NCI-H524 (cell line): Measurements from ENCODE around the gene SOBP.

Source experiments
- DNase-seq, 2 experiments: peaks; one replicate each; lab custom pipeline; 2025; lab: John Stamatoyannopoulos, UW

Gene SOBP

GRCh38 chr6:107616775-107617174, 126.9 kb downstream of the SOBP start:
- DNase-seq: no peak

- no peak for DNase-seq
Observed at GRCh38 chr6:107617341-107617932, 127.5 kb downstream of the SOBP start.

DNA sequence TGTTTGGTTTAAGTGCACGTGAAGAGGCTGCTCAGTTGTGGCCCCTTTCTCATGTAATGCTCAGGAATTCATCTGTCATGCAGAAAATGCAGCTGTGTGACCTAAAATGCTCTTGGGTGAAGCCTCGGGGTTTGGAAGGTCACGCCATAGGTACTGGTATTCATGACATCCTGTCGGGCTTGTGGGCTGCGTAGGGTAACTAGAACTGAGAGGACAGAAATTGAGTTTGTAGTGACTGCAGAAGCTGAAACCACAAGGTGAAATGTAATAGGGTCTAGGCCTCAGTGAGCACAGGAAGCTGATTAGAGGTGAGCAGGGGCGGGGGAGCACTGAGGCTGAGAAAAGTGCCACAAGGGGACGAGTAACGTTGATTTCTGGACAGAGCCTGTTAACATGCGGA, 128.8 kb downstream of the SOBP start:
- DNase-seq: no peak

DNA sequence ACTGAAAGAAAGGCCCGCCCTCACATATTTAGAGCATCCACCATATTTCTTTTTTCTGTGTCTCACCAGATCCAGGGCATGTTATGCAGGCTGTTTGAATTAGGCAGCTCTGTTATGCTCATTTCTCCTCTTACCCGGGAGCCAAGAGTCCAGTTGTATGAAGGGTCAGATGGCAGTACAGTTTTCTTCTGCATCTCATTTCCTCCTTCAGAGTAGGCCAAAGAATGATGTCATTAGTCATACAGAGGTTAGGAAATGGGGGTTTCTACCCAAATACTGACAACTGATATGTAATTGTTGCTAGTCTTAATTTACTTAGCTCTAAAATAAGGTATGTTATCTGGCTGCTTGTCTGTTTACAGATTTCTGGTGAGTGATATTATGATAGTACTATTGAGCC, 130.8 kb downstream of the SOBP start:
- DNase-seq: no peak

- DNase-seq: no peak
Observed at GRCh38 chr6:107621229-107621937, 131.5 kb downstream of the SOBP start.

- DNase-seq: no peak
Observed at GRCh38 chr6:107622269-107622668, 132.4 kb downstream of the SOBP start.

DNA sequence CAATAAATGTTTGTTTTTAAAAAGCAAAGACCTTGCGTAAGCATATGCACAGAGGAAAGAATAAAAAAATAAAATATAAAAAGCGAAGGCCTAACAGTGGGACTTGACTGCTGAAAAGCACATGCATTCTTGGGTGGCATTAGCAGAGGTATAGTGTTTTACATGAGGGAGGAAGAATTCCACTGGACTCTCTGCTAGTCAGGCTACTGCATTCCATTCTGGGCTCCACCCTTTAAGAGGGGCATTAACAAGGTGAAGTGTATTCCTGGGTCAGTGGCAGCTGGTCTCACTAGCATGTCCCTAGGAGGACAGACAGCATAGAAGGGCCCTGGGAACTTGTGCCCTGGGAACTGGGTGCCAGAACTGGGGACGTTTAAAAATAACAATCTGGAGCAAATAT, 134.1 kb downstream of the SOBP start:
- no peak for DNase-seq

GRCh38 chr6:107624541-107624940, 134.6 kb downstream of the SOBP start:
- no peak for DNase-seq

- DNase-seq: peak in 1 of 2 experiments; percentile 21
Observed at GRCh38 chr6:107625264-107625663, 135.3 kb downstream of the SOBP start.

GRCh38 chr6:107626645-107627044, 136.7 kb downstream of the SOBP start:
- DNase-seq: peak in 1 of 2 experiments; percentile 10

- no peak for DNase-seq
Observed at GRCh38 chr6:107627969-107628368, 138.1 kb downstream of the SOBP start.

- no peak for DNase-seq
Observed at GRCh38 chr6:107628878-107629277, 139.0 kb downstream of the SOBP start.

- no peak for DNase-seq
Observed at GRCh38 chr6:107629548-107630129, 139.7 kb downstream of the SOBP start.

DNA sequence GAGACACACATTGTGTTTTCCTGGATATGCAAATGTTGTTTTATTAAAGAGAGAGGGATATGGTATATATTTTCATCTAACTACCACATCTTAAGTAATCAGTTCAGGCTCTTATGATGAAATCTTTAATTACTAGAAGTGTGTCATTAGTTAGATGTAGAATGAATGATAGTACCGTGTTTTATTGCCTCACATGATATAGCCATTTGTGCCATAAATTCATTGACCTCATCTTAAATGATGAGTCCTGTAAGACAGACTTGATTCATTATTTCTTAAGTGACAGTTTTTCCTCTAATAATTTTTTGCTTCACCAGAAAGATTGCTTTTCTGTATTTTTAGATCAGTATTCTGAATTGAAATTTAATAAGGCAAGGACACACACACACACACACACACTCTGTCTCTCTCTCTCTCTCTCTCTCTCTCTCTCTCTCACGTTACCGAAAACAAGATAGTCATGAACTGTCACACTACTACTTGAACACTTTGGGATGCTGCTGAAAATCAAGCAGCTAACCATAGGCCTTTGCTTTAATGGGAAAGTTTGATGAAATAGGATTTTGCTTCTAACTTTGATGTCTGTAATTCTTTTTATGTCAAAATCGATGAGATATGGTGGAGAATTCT, 140.5 kb downstream of the SOBP start:
- DNase-seq: no peak

DNA sequence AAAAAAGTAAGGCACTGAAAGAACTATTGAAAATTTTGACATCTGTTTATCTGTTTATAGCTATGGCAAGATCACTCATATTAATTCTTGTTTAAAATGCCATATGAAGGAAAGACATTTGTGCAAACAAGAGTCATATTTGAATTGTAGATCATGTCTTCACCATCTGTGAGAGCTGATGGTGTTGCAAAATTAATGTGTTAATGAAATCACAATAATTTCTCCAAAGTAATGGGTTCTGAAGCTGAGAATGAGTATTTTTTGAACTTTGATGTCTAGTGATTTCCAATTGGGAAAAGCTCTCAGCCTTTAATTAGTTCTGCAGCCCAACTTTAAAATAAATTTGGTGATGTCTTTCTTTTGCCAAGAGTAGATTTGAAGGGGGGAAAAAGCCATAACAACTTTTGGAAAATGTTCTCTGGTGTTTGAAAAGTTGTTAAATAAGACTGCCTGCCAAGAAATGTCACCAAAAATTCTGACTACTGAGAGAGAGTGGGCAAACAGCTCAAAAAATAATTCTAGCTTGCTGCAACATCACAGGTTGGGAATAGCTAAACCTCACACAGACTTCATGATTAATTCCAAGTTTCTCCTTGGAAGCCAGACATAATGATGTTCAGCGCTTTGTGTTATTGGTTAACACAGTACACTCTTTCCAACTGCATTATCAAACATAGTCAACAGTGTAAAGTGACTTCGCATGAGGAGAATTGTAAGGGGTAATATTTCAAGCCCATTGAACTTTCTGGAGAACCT, 142.6 kb downstream of the SOBP start:
- no peak for DNase-seq

- peak in 1 of 2 experiments; percentile 70 for DNase-seq
Observed at GRCh38 chr6:107633680-107634323, 143.9 kb downstream of the SOBP start.

DNA sequence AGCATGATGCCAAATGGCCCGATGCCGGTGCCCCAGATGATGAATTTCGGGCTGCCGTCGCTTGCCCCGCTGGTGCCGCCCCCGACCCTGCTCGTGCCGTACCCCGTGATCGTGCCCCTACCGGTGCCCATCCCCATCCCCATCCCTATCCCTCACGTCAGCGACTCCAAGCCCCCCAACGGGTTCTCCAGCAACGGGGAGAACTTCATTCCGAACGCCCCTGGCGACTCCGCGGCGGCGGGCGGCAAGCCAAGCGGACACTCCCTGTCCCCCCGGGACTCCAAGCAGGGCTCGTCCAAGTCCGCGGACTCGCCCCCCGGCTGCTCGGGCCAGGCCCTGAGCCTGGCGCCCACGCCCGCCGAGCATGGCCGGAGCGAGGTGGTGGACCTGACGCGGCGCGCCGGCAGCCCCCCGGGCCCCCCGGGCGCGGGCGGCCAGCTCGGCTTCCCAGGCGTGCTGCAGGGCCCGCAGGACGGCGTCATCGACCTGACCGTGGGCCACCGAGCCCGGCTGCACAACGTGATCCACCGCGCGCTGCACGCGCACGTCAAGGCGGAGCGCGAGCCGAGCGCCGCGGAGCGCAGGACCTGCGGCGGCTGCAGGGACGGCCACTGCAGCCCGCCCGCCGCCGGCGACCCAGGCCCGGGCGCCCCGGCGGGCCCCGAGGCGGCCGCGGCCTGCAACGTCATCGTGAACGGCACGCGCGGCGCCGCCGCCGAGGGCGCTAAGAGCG, 144.6 kb downstream of the SOBP start:
- DNase-seq: no peak

DNA sequence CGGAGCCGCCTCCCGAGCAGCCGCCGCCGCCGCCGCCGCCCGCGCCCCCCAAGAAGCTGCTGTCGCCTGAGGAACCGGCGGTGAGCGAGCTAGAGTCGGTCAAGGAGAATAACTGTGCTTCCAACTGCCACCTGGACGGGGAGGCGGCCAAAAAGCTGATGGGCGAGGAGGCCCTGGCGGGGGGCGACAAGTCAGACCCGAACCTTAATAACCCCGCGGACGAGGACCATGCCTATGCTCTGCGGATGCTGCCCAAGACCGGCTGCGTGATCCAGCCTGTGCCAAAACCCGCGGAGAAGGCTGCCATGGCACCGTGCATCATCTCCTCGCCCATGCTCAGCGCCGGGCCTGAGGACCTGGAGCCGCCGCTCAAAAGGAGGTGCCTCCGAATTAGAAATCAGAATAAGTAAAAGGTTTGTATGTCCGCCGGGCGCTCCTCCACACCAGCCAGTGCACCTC, 145.2 kb downstream of the SOBP start:
- DNase-seq: no peak

DNA sequence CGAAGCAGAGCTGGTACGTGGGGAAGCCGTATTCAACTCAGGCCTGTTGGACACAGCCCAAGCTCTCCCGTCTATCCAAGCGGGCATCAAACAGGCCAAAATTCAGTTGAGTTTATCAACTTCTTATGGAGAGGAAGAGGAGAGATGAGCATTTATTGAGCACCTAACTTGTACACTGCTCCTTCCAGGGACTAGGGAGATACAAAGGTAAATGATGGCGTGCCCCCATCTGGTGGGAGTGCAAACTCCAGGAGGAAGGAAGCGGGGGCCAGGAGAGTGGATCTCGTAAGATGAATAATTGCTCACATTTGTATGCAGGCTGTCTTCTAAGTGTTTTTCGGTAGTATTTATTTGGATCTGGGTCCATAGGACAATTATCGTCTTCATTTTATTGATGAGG, 146.6 kb downstream of the SOBP start:
- DNase-seq: no peak

DNA sequence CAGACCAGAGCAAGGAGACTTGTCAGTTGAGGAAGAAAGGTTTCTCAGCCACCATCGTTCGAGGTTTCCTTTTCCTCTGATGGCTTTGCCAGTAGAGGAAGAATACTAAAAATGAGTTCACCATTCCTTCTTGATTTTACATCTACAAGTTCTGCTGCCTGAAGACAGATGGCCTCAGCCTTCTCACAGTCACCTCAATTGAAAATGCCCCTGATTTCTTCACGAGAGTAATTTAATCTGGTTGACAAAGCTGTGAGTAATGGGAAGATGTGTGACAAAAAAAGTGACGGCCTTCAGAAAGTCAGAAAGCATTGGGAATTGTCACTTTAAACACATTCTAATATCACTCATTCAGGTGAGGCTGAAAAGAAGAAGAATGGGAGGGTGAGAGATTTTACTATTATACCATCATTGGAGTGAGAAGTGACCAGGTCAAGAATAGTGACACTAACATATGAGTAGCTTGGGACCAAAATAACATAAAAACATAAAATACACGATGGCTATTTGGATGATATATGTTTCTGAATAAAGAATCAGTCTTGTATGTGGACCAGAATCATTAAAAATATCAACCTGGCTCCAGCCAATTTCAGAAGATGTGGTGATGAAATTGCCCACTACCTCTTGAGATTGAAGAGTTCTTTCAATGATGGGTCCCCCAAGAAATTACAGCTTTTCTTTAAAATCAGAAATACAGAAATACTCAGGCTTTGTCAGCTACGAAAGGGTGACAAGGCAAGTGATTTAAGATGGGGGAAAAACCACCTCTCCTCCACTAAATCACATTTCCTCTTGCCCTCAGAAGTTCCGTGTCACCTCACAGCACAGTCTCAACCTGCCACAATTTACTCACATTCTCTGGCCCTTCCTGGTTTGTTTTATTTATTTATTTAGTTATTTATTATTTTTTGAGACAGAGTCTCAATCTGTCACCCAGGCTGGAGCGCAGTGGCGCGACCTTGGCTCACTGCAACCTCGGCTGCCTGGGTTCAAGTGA, 147.7 kb downstream of the SOBP start:
- no peak for DNase-seq
